ENCODE results near the gene KIAA1586. TPM values are rescaled to one million over a fixed set of nuclear protein-coding genes. Genes with fewer than 3 reads are reported as not detected.

KIAA1586 gene
- total RNA-seq, 1 donor from 2014 or later, result 39.8 TPM

- Mint-ChIP-seq H3K4me3 (peak overlapping the region; percentile 88), H3K27me3 (ENCODE audit: low read depth) (peaks cover 11% of the 10 kb centered on the region), H3K27ac (ENCODE audit: unreplicated experiment) (no peak overlapping the region), H3K4me1 (peaks cover 34% of the 10 kb centered on the region), H3K36me3 (ENCODE audit: low read depth) (peaks cover 10% of the 10 kb centered on the region), H3K9me3 (peaks cover 4% of the 10 kb centered on the region)
- no peak for DNase-seq (ENCODE audit: low read depth, low spot score)
- TF ChIP-seq CTCF (conservative IDR thresholded peaks at IDR 0.05), result no peak
Measured at GRCh38 chr6:57048577-57048976, 2.1 kb downstream of the KIAA1586 start.

DNA sequence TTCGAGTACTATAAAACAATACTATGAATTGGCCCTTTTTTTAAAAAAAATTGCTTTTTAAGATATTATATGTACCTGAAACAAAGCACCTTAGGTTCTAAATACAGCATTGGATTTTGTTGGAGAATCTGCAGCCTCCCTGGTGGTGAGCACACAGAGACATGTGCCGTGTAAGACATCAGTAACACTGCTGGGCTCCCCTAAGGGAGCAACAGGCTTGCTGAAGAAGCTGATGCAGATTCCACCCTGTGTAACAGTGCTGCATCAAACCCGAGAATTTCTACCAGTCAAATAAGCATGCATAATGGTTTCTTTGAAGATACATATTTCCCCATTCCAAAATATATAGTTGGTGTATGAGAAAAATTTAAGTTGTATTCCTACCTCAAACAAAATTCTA is 17.4 kb downstream of the KIAA1586 start:
- no peaks in the 10 kb centered on the region for H3K27me3 Mint-ChIP-seq (ENCODE audit: low read depth)
- TF ChIP-seq CTCF (conservative IDR thresholded peaks at IDR 0.05), result no peak
- peaks cover 12% of the 10 kb centered on the region for H3K36me3 Mint-ChIP-seq (ENCODE audit: low read depth)
- DNase-seq (ENCODE audit: low read depth, low spot score), result no peak
- H3K9me3 Mint-ChIP-seq, result no peaks in the 10 kb centered on the region
- H3K4me1 Mint-ChIP-seq, result no peaks in the 10 kb centered on the region
- H3K4me3 Mint-ChIP-seq, result no peak overlapping the region
- H3K27ac Mint-ChIP-seq (ENCODE audit: unreplicated experiment), result no peak overlapping the region

DNA sequence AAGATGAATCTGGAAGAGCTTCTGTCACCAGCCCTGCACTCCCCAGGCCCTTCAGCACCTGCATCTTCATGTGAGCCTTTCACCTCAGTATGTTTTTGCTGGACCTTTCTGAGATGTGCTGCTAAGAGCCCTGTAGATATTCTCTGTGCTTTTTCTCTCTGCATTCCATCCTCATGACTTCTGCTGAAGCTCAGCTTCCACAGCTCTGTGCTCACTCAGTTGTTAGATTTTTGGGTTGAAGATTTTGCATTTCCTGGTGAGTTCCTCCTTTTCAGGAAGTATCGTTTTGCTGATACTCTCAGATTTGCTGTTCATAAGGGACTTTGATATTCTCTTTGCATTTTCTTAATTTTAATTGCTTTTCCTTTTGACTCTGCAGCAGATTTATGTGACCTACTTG is 18.3 kb downstream of the KIAA1586 start:
- Mint-ChIP-seq H3K4me1 (peaks cover 4% of the 10 kb centered on the region), H3K27me3 (ENCODE audit: low read depth) (no peaks in the 10 kb centered on the region), H3K9me3 (no peaks in the 10 kb centered on the region), H3K27ac (ENCODE audit: unreplicated experiment) (peak overlapping the region; percentile 43), H3K36me3 (ENCODE audit: low read depth) (peaks cover 16% of the 10 kb centered on the region), H3K4me3 (no peak overlapping the region)
- no peak for TF ChIP-seq CTCF (conservative IDR thresholded peaks at IDR 0.05)
- DNase-seq (ENCODE audit: low read depth, low spot score), result no peak

DNA sequence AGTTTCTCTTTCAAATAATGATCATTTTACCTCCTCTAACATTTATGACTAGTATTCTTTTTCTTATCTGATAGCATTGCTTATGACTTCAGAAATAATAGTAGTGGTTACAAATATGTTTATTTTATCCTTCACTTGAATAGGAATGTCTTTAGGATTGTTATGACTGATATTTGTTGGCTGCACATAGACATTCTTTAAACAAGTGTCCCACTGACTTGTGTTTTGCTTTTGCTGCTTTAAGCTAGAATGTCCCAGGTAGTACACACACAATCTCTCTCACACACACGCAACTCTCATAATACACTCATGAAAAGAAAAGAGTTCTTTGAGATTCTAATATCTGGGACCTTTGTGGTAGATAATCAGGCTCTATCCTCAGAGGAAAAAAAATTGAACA is 21.6 kb downstream of the KIAA1586 start:
- Mint-ChIP-seq H3K9me3 (no peaks in the 10 kb centered on the region), H3K27me3 (ENCODE audit: low read depth) (no peaks in the 10 kb centered on the region), H3K27ac (ENCODE audit: unreplicated experiment) (no peak overlapping the region), H3K4me3 (no peak overlapping the region), H3K36me3 (ENCODE audit: low read depth) (peaks cover 11% of the 10 kb centered on the region), H3K4me1 (peaks cover 4% of the 10 kb centered on the region)
- no peak for DNase-seq (ENCODE audit: low read depth, low spot score)
- no peak for TF ChIP-seq CTCF (conservative IDR thresholded peaks at IDR 0.05)

GRCh38 chr6:57069228-57069627 is 22.7 kb downstream of the KIAA1586 start:
- peaks cover 15% of the 10 kb centered on the region for H3K36me3 Mint-ChIP-seq (ENCODE audit: low read depth)
- DNase-seq (ENCODE audit: low read depth, low spot score), result no peak
- H3K4me3 Mint-ChIP-seq, result no peak overlapping the region
- TF ChIP-seq CTCF (conservative IDR thresholded peaks at IDR 0.05), result no peak
- peaks cover 4% of the 10 kb centered on the region for H3K4me1 Mint-ChIP-seq
- no peaks in the 10 kb centered on the region for H3K27me3 Mint-ChIP-seq (ENCODE audit: low read depth)
- no peak overlapping the region for H3K27ac Mint-ChIP-seq (ENCODE audit: unreplicated experiment)
- H3K9me3 Mint-ChIP-seq, result no peaks in the 10 kb centered on the region

GRCh38 chr6:57069920-57070331 is 23.4 kb downstream of the KIAA1586 start:
- Mint-ChIP-seq H3K9me3 (no peaks in the 10 kb centered on the region), H3K27ac (ENCODE audit: unreplicated experiment) (no peak overlapping the region), H3K4me3 (no peak overlapping the region), H3K27me3 (ENCODE audit: low read depth) (no peaks in the 10 kb centered on the region), H3K36me3 (ENCODE audit: low read depth) (peaks cover 16% of the 10 kb centered on the region), H3K4me1 (peaks cover 4% of the 10 kb centered on the region)
- DNase-seq (ENCODE audit: low read depth, low spot score), result no peak
- TF ChIP-seq CTCF (conservative IDR thresholded peaks at IDR 0.05), result no peak

All from neural crest cell (in vitro differentiated cells).